Epithelial cell of esophagus (primary cell): ENCODE measurements around the gene CERS6.
A peak's percentile ranks its signal among the peaks of the same experiment; 100 is the strongest.

Experiments
- DNase-seq: peaks from one replicate; pipeline ENCODE4 v3.0.0; 2010; ENCODE audit warnings: low read depth
- H3K4me3 ChIP-seq: 2 replicates; pipeline ENCODE4 v1.5.1; 2011; ENCODE audit warnings: mild to moderate bottlenecking, low read length, control low read depth
- CTCF ChIP-seq: IDR thresholded peaks from 2 replicates; pipeline ENCODE4 v1.5.1; 2011; ENCODE audit warnings: low read depth, mild to moderate bottlenecking, low read length, control low read depth, inconsistent platforms; ENCODE audit not compliant: insufficient read depth; ENCODE audit errors: missing control alignments

Gene CERS6

GRCh38 chr2:168443818-168444217 lies 12.3 kb upstream of the CERS6 start:
- DNase-seq: peak; percentile 39
- no peak overlapping the region for H3K4me3 ChIP-seq

GRCh38 chr2:168445960-168446359 lies 10.1 kb upstream of the CERS6 start:
- TF ChIP-seq CTCF: no peak
- DNase-seq: no peak
- H3K4me3 ChIP-seq: no peak overlapping the region

More at GRCh38 chr2:168443818-168444217, 12.3 kb upstream of the CERS6 start:
- TF ChIP-seq CTCF: peak; percentile 55

GRCh38 chr2:168448980-168449379 lies 7.1 kb upstream of the CERS6 start:
- no peak for DNase-seq
- TF ChIP-seq CTCF: no peak
- no peak overlapping the region for H3K4me3 ChIP-seq

- no peak overlapping the region for H3K4me3 ChIP-seq
- no peak for TF ChIP-seq CTCF
- DNase-seq: no peak
These were observed 6.7 kb upstream of the CERS6 start for GRCh38 chr2:168449419-168449818.

- no peak for TF ChIP-seq CTCF
These were observed 5.9 kb upstream of the CERS6 start for GRCh38 chr2:168450171-168450570.

GRCh38 chr2:168450732-168451131 lies 5.3 kb upstream of the CERS6 start:
- TF ChIP-seq CTCF: no peak
- H3K4me3 ChIP-seq: no peak overlapping the region
- no peak for DNase-seq

More at GRCh38 chr2:168450171-168450570, 5.9 kb upstream of the CERS6 start:
- no peak for DNase-seq
- no peak overlapping the region for H3K4me3 ChIP-seq

- peak; percentile 60 for DNase-seq
- no peak for TF ChIP-seq CTCF
- H3K4me3 ChIP-seq: no peak overlapping the region
These were observed 3.3 kb upstream of the CERS6 start for GRCh38 chr2:168452781-168453180.
